Mucosa of stomach (tissue), 1 donor: Measurements from ENCODE around the gene ABCG1.
A peak's percentile ranks its signal among the peaks of the same experiment; 100 is the strongest.

Experiments used
- H3K27me3 ChIP-seq: one replicate; pipeline ENCODE4 v1.7.0; 2013; ENCODE audit warnings: mild to moderate bottlenecking, low read length; ENCODE audit not compliant: control insufficient read depth, insufficient read depth
- H3K36me3 ChIP-seq: one replicate; pipeline ENCODE4 v1.7.0; 2013; ENCODE audit warnings: low read length; ENCODE audit not compliant: control insufficient read depth, insufficient read depth
- H3K4me1 ChIP-seq: one replicate; pipeline ENCODE4 v1.7.0; 2013; ENCODE audit warnings: mild to moderate bottlenecking, low read length; ENCODE audit not compliant: control insufficient read depth, insufficient read depth
- H3K4me3 ChIP-seq: one replicate; pipeline ENCODE4 v1.7.0; 2013; ENCODE audit warnings: low read length
- H3K9ac ChIP-seq: one replicate; pipeline ENCODE4 v1.7.0; 2013; ENCODE audit warnings: mild to moderate bottlenecking, low read length, moderate library complexity
- H3K9me3 ChIP-seq: one replicate; pipeline ENCODE4 v1.7.0; 2013; ENCODE audit warnings: mild to moderate bottlenecking, low read length, moderate library complexity; ENCODE audit not compliant: control insufficient read depth
- donor health status: Pancreatic carcinoma.

ABCG1 gene

DNA sequence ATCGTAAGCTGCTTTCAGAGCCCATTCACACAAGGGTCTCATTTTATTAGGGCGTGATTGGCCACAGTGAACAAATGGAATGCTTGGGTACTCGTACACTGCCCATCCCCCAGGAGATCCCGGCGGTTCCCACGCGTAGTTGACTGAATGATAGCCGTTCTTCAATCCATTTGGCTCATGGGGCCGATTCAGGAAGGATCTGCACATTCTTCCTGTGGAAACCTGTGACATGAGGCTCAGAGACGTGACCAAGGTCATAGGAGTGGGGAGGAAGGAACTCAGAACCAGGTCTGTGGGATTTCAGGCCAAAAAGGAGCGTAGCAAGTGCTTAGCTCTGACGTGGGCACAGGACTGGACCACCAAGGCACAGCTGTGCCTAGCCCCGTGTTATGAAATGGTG is 11.7 kb downstream of the ABCG1 start:
- H3K27me3 ChIP-seq: no peaks in the 10 kb centered on the region
- no peaks in the 10 kb centered on the region for H3K9me3 ChIP-seq
- no peaks in the 10 kb centered on the region for H3K36me3 ChIP-seq
- peaks cover 65% of the 10 kb centered on the region for H3K4me1 ChIP-seq
- H3K4me3 ChIP-seq: no peak overlapping the region
- H3K9ac ChIP-seq: no peak overlapping the region

DNA sequence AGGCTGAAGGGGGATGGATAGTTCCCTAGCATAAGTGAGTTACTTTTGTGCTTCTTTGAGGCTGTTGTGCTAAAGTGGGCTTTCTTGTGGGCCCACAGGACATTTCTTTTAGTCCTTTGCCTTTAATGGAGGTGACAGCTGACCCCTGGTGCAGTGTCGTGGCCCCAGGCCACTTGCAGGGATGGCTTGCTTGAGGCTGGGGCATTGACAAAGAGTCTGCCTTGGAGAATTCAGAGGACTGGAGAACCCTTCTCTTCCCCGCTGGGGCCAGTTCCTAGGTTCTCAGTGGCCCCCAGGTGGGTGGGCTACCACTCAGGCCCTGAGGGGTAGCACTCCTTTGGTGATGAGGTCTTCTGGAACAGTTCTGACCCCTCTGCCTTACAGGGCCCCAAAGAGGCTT is 12.8 kb downstream of the ABCG1 start:
- no peaks in the 10 kb centered on the region for H3K9me3 ChIP-seq
- H3K4me3 ChIP-seq: no peak overlapping the region
- no peaks in the 10 kb centered on the region for H3K27me3 ChIP-seq
- H3K9ac ChIP-seq: no peak overlapping the region
- H3K36me3 ChIP-seq: no peaks in the 10 kb centered on the region
- H3K4me1 ChIP-seq: peaks cover 76% of the 10 kb centered on the region

DNA sequence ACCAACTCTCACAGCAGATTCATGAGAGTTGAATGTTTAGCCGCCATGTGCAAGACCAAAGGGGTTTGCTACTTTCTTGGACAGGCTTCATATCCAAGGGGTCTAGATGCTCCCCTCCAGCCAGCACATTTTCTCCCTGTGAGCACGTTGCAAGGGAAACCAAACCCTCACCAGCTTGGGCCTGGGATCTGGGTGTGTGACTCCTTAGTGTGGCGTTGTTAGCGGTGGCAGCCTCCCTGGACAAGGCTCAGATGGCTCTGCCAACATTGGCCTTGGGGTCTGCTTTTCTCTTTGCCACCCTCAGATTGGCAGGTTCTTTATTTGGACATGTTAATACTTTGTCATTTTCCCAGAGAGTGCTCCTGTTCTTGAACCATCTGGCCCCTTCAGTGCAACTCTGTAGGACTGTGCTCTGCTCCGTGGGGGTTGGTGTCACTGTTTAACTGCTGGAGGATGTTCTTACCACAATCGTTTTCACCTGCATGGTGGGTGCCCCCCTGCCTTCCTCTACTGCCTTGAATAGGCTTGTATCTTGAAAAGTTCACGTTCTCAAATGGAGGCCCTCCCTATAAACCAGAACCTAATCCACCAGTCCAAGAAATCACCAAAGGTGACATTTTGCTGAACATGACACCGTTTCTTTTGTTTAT is 13.4 kb downstream of the ABCG1 start:
- Histone ChIP-seq H3K36me3 (no peaks in the 10 kb centered on the region), H3K4me3 (no peak overlapping the region), H3K9me3 (no peaks in the 10 kb centered on the region), H3K4me1 (peaks cover 76% of the 10 kb centered on the region), H3K9ac (no peak overlapping the region), H3K27me3 (no peaks in the 10 kb centered on the region)

DNA sequence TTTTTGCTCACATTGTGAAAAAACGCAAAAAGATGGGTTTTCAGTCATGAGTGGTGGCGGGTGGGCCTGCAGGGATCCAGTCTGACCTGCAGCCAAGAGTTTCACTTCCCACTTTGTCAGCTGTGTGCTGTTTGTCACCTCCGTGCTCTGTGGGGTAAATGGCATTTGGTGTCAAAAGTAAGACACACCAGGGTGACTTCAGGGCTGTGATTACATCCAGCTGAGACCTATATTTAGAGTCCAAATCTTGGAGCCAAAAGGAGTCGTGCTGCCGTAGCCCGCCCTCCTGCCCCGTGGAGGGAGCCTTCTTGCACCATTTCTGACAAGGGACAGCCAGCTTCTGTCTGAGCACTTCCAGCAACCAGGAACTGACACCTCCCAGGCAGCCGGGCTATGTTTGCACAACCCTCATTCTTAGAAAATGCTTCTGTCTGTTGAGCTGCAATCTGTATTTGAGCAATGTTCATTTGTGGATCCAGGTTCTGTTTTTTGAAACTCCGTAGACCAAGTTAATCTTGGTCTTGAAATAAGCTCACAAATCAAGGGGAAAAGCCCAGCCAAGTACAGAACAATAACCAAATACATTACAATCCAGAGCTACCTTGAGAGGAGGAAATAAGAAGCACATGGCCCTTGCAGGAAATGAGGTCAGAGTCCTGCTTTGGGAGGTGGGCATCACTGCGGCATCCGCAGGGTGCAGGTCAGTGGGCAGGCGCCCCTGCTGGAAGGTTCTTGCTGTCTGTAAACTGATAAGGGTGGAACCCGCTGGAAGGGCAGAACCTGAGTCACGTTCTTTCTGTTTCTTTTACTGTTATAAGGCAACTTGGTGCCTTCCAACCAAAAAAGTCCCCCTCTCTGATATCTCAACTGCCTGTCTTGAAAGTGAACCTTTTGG is 14.4 kb downstream of the ABCG1 start:
- Histone ChIP-seq H3K9ac (peak overlapping the region; percentile 58), H3K4me1 (peaks cover 69% of the 10 kb centered on the region), H3K9me3 (no peaks in the 10 kb centered on the region), H3K36me3 (no peaks in the 10 kb centered on the region), H3K27me3 (no peaks in the 10 kb centered on the region), H3K4me3 (no peak overlapping the region)

DNA sequence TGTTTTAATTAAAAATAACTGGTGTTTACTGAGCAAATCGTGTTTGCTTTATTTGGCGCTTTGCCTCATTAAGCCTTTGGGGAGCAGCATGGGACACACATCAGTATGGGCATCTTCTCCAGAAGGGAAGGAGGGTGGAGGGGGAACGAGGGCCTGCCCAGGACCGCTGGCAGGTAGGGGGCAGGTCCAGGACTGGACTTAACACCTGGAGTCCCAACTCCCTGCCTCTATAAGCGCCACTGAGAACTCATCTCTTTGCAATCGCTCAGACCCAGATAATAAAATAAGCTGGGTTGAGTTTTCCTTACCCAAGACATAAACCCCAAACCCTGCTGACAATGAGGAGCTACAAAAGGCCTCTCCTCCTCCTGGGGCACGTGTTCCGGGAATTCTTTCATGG is 15.1 kb downstream of the ABCG1 start:
- no peaks in the 10 kb centered on the region for H3K27me3 ChIP-seq
- H3K36me3 ChIP-seq: no peaks in the 10 kb centered on the region
- H3K4me3 ChIP-seq: peak overlapping the region; percentile 21
- peaks cover 62% of the 10 kb centered on the region for H3K4me1 ChIP-seq
- no peaks in the 10 kb centered on the region for H3K9me3 ChIP-seq
- peak overlapping the region; percentile 58 for H3K9ac ChIP-seq

DNA sequence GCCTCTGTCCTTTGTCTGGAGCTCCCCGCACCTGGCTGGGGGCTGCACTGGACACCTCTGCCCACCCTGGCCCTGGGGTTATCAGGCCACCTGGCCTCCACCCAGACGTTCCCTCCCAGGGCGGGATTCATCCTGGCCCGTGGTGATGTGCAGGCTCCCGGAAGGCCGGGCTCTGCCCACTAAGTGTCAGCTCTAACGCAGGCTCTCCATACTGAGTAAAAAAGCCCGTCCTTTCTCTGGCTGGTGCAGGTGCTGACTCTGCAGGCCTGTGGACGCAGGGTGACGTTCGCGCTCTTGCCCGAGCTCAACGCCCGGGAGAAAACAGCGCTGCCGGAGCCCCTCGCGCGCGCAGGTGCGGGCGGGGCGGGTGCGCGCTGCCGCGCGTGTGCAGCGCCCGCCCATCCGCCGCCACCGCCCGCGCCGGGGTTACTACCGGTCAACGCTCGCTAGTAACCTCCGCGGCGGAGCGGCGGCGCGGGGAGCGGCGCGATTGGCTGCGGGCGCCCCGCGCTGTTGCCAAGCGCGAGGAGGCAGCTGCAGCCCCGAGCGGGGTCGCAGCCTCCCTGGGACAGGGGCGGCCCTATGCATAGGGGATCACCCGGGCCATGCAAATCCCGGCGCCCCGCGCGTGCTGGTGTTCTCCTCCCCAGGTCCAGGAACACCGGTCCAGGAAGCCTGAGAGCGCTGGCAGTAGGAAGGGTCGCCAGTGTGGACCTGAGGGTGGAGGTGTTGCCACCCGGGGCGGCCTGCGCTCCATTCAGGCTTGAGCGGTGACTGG is 15.7 kb downstream of the ABCG1 start:
- Histone ChIP-seq H3K36me3 (no peaks in the 10 kb centered on the region), H3K4me3 (peak overlapping the region; percentile 56), H3K4me1 (peaks cover 61% of the 10 kb centered on the region), H3K9ac (peak overlapping the region; percentile 61), H3K27me3 (no peaks in the 10 kb centered on the region), H3K9me3 (no peaks in the 10 kb centered on the region)

DNA sequence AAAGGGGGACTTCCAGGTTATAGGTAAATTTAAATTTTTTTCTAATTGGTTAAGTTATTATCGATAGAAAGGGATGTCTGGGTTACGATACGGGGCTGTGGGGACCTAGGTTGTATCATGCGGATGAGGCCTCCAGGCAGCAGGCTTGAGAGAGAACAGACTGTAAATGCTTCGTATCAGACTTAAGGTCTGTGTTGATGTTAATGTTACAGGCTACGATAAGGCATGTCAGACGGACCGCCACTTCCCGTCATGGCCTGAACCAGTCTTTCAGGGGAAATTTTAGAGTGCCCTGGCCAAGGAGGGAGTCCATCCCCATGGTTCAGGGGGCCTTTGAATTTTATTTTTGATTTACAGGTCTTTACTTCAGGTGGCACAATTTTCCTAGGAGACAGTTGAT is 16.7 kb downstream of the ABCG1 start:
- H3K4me1 ChIP-seq: peaks cover 61% of the 10 kb centered on the region
- no peaks in the 10 kb centered on the region for H3K27me3 ChIP-seq
- peak overlapping the region; percentile 56 for H3K4me3 ChIP-seq
- H3K9me3 ChIP-seq: no peaks in the 10 kb centered on the region
- peak overlapping the region; percentile 61 for H3K9ac ChIP-seq
- no peaks in the 10 kb centered on the region for H3K36me3 ChIP-seq

DNA sequence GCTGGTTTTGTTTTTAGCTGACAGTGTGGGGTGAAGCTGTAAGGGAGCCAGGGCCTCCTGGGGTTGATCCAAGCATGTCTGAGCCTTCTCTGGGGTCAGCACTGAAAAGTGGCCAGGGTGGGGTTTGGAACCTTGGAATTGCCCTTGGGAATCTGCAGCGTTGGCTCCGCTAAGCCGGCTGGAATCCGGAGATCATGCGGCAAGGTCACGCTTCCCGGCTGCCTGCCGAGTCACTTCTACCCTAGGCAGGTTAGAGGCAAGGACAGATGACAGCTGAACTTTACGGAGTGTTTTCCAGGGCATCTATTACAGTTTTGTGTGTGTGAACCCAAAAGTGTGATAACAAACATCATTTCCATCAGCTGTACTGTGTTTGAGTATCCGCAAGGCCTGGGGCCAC is 17.1 kb downstream of the ABCG1 start:
- Histone ChIP-seq H3K9me3 (no peaks in the 10 kb centered on the region), H3K4me3 (no peak overlapping the region), H3K4me1 (peaks cover 60% of the 10 kb centered on the region), H3K36me3 (no peaks in the 10 kb centered on the region), H3K9ac (no peak overlapping the region), H3K27me3 (no peaks in the 10 kb centered on the region)

DNA sequence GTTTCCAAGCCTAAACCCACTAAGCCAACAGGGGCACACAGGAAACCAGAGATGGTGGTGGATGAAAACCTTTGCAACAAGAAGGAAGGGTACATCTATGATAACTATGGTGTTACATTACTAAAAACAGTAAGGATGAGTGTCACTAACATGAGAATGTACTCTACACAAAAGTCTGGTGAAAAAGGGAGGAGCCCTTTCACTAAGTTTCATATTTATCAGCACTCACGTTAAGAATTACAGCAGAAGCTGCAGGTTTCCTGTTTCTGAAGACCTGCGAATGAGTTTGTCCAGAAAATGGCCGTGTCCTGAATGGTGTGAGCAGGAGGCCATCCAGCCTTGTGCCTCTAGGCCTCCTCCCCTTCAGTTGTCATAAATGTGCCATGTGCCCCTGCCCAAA is 17.8 kb downstream of the ABCG1 start:
- Histone ChIP-seq H3K4me1 (peaks cover 53% of the 10 kb centered on the region), H3K4me3 (no peak overlapping the region), H3K9ac (no peak overlapping the region)

DNA sequence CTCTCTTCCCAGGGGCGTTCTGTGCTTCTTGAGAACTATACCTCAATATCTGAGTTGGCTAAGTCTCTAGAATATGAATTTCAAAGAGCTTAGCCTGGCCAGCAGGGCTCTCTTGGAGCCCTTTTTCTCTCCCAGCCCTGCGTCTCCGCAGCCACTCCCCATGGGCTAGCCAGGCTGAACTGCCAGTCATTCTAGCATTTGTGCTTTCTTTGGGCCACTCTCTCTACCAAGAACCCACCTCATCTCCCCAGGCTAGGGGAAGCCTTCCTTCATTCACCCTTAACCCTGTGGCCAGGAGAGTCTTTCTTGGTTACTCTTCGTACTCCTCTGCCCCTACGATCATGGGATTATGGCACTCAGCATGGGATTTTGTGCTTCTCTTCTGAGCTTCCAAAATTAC is 18.2 kb downstream of the ABCG1 start:
- H3K36me3 ChIP-seq: no peaks in the 10 kb centered on the region
- no peaks in the 10 kb centered on the region for H3K27me3 ChIP-seq
- peaks cover 48% of the 10 kb centered on the region for H3K4me1 ChIP-seq
- H3K9ac ChIP-seq: no peak overlapping the region
- no peaks in the 10 kb centered on the region for H3K9me3 ChIP-seq
- H3K4me3 ChIP-seq: no peak overlapping the region

More for the DNA sequence above, 17.8 kb downstream of the ABCG1 start:
- Histone ChIP-seq H3K36me3 (no peaks in the 10 kb centered on the region), H3K9me3 (no peaks in the 10 kb centered on the region), H3K27me3 (no peaks in the 10 kb centered on the region)

DNA sequence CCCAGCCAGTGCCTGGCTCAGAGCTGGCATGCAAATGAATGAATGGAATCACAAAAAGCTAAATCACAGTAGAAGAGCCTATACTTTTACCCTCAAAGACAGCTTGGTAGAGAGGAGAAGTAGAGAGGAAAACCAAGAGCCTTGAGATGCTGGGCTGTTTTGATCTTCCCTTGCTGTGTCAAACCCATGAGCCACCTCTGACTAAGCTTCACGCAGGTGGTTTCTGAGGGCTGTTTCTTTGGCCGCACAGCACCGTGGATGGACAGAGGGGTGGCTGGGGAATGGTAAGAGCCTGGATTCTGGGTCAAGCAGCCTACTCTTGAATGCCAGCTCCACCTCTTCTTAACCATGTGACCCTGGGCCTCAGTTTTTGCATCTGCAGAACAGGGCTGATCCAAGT is 18.6 kb downstream of the ABCG1 start:
- Histone ChIP-seq H3K4me3 (no peak overlapping the region), H3K9me3 (no peaks in the 10 kb centered on the region), H3K9ac (no peak overlapping the region), H3K36me3 (no peaks in the 10 kb centered on the region), H3K27me3 (no peaks in the 10 kb centered on the region), H3K4me1 (peaks cover 44% of the 10 kb centered on the region)
